ENCODE data around the gene RALGDS. TPM values are rescaled to one million over a fixed set of nuclear protein-coding genes. Genes with fewer than 3 reads are reported as not detected.

RALGDS gene
- total and polyA plus RNA-seq, 9 of the 15 experiments (the other 6 are each of a cell fraction or from before 2014, with no cell fraction given): 0.75 to 43.3 (median 27.1) TPM

DNA sequence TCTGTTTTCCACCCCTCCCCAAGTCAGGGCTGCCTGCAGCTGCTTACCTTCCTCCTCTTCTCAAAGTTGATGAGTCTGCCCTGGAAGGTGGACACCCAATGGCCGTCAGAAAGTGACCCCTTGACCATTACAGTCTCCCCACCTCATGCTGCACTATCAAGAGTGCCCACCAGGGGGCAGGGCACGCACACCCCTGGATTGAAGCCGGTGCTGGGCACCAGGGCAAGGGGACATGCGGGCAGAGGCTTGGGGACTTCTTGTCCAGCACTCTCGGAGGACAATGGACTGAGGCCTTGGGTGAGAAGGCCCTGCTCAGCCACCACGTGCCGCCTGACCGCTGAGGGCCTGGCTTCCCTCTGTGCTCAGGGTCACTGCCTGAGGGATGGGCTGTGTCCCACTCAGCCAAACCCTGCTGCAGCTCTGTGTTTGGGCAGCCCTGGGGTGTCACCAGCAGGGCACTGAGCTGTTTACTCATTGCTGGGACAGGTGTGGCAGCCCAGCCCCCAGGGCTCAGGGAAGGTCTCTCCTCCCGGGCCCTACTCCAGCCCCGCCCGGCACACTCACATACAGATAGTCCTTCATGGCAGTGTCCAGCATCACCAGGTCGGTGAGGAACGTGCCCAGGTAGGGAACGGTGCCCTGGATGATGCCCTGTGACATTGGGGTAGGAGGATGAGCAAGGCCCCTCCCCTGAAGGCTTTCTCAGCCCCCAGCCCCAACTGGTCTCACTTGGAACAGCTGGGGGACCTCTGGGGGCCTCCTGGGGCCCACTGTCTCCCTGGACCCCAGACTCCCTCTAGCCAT is 17.7 kb downstream of the RALGDS start (continued):
- TF ChIP-seq, protein P1, sequence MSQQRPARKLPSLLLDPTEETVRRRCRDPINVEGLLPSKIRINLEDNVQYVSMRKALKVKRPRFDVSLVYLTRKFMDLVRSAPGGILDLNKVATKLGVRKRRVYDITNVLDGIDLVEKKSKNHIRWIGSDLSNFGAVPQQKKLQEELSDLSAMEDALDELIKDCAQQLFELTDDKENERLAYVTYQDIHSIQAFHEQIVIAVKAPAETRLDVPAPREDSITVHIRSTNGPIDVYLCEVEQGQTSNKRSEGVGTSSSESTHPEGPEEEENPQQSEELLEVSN (IDR thresholded peaks at IDR 0.05; ENCODE audit: borderline replicate concordance in 1 of 2, extremely low read depth in 1 of 2, insufficient read depth in 1 of 2, insufficient read length in 1 of 2, low read depth in 1 of 2, low read length in 1 of 2, poor library complexity in 1 of 2, severe bottlenecking in 1 of 2): no peak
- TF ChIP-seq ETV6 (IDR thresholded peaks at IDR 0.05; ENCODE audit: borderline replicate concordance in 1 of 2, low read depth in 2 of 2, low read length in 1 of 2) (no peak), ETV6 (CRISPR knock-in tag; IDR thresholded peaks at IDR 0.05; ENCODE audit: borderline replicate concordance) (no peak), KLF1 (tag; IDR thresholded peaks at IDR 0.05) (no peak), RAD21 (CRISPR knock-in tag; conservative IDR thresholded peaks at IDR 0.05 in 1 of 2, IDR thresholded peaks at IDR 0.05 in 1 of 2) (peak; percentile 92 to 98), CTBP1 (IDR thresholded peaks at IDR 0.05; ENCODE audit: borderline replicate concordance) (peak; percentile 35; the same call in 1 of the 2 replicates), CREM (IDR thresholded peaks at IDR 0.05; ENCODE audit: low read depth) (no peak), FOXJ2 (tag; IDR thresholded peaks at IDR 0.05) (no peak), PCBP2 (IDR thresholded peaks at IDR 0.05; ENCODE audit: low read depth, low read length, poor library complexity, severe bottlenecking) (no peak), NR2C1 (IDR thresholded peaks at IDR 0.05) (no peak), NR2C1 (tag; IDR thresholded peaks at IDR 0.05) (no peak), KDM1A (IDR thresholded peaks at IDR 0.05) (no peak), CC2D1A (IDR thresholded peaks at IDR 0.05) (peak; percentile 86), PRMT5 (CRISPR knock-in tag; IDR thresholded peaks at IDR 0.05) (no peak)
- TF ChIP-seq, protein P2, sequence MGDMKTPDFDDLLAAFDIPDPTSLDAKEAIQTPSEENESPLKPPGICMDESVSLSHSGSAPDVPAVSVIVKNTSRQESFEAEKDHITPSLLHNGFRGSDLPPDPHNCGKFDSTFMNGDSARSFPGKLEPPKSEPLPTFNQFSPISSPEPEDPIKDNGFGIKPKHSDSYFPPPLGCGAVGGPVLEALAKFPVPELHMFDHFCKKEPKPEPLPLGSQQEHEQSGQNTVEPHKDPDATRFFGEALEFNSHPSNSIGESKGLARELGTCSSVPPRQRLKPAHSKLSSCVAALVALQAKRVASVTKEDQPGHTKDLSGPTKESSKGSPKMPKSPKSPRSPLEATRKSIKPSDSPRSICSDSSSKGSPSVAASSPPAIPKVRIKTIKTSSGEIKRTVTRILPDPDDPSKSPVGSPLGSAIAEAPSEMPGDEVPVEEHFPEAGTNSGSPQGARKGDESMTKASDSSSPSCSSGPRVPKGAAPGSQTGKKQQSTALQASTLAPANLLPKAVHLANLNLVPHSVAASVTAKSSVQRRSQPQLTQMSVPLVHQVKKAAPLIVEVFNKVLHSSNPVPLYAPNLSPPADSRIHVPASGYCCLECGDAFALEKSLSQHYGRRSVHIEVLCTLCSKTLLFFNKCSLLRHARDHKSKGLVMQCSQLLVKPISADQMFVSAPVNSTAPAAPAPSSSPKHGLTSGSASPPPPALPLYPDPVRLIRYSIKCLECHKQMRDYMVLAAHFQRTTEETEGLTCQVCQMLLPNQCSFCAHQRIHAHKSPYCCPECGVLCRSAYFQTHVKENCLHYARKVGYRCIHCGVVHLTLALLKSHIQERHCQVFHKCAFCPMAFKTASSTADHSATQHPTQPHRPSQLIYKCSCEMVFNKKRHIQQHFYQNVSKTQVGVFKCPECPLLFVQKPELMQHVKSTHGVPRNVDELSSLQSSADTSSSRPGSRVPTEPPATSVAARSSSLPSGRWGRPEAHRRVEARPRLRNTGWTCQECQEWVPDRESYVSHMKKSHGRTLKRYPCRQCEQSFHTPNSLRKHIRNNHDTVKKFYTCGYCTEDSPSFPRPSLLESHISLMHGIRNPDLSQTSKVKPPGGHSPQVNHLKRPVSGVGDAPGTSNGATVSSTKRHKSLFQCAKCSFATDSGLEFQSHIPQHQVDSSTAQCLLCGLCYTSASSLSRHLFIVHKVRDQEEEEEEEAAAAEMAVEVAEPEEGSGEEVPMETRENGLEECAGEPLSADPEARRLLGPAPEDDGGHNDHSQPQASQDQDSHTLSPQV (IDR thresholded peaks at IDR 0.05): peak; percentile 58
- TF ChIP-seq, protein P3, sequence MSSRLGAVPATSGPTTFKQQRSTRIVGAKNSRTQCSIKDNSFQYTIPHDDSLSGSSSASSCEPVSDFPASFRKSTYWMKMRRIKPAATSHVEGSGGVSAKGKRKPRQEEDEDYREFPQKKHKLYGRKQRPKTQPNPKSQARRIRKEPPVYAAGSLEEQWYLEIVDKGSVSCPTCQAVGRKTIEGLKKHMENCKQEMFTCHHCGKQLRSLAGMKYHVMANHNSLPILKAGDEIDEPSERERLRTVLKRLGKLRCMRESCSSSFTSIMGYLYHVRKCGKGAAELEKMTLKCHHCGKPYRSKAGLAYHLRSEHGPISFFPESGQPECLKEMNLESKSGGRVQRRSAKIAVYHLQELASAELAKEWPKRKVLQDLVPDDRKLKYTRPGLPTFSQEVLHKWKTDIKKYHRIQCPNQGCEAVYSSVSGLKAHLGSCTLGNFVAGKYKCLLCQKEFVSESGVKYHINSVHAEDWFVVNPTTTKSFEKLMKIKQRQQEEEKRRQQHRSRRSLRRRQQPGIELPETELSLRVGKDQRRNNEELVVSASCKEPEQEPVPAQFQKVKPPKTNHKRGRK (tag; IDR thresholded peaks at IDR 0.05): no peak
- TF ChIP-seq, protein P4, sequence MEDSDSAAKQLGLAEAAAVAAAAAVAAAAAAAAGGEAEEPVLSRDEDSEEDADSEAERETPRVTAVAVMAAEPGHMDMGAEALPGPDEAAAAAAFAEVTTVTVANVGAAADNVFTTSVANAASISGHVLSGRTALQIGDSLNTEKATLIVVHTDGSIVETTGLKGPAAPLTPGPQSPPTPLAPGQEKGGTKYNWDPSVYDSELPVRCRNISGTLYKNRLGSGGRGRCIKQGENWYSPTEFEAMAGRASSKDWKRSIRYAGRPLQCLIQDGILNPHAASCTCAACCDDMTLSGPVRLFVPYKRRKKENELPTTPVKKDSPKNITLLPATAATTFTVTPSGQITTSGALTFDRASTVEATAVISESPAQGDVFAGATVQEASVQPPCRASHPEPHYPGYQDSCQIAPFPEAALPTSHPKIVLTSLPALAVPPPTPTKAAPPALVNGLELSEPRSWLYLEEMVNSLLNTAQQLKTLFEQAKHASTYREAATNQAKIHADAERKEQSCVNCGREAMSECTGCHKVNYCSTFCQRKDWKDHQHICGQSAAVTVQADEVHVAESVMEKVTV (CRISPR knock-in tag; IDR thresholded peaks at IDR 0.05): peak; percentile 81
- TF ChIP-seq, protein P5, sequence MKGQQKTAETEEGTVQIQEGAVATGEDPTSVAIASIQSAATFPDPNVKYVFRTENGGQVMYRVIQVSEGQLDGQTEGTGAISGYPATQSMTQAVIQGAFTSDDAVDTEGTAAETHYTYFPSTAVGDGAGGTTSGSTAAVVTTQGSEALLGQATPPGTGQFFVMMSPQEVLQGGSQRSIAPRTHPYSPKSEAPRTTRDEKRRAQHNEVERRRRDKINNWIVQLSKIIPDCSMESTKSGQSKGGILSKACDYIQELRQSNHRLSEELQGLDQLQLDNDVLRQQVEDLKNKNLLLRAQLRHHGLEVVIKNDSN (CRISPR knock-in tag; IDR thresholded peaks at IDR 0.05): peak; percentile 49
